HG03571 (cell line): ENCODE results near the gene SPTBN4.
"Not testable (repeated sequence)": the region's sequence is repeated elsewhere in the genome, so short reads cannot be mapped to it uniquely, and the experiment has no call there.

Source experiments
- ATAC-seq: cut with Tn5 transposase; IDR thresholded peaks from one replicate; pipeline ENCODE4 v1.9.1; 2021; ENCODE audit not compliant: unreplicated experiment

Gene SPTBN4

GRCh38 chr19:40502647-40503319 is 36.0 kb downstream of the SPTBN4 start:
- ATAC-seq = no peak

DNA sequence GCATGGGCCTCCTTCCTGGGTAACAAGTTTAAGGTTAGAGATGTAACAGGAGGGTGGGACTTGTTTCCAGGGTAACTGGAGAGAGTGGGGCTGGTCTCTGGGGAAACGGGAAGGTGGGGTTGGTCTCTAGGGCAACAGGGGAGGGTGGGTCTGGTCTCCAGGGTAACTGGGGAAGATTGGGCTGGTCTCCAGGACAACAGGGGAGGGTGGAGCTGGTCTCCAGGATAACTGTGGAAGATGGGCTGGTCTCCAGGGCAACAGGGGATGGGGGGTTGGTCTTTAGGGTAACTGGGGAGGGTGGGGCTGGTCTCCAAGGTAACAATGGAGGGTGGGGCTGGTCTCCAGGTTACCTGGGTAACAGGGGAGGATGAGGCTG is 36.5 kb downstream of the SPTBN4 start:
- ATAC-seq = no peak

- no peak for ATAC-seq
These were observed 39.3 kb downstream of the SPTBN4 start for GRCh38 chr19:40506099-40506498.

GRCh38 chr19:40507892-40508291 is 41.1 kb downstream of the SPTBN4 start:
- no peak for ATAC-seq

DNA sequence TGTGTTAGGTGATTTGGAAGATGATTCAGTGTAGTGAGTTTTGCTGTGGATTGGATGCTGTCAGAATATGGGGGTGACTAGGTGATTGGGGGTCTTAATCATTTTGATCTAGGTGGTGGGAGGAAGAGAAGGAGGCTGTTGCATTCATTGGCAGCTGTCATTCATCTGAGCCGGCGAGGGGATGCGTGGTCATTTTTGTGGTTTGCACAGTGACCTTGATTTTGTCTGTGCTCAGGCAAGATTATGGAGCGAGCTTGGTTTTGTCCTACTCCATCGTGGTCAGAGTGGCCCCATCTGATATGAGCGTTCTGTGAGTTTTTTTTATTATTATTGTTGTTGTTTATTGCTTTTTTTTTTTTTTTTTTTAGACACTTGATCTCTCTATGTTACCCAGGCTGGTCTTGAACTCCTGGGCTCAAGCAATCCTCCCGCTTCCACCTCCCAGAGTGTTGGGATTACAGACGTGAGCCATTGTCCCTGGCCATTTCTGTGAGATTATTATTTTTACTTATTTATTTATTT is 42.0 kb downstream of the SPTBN4 start:
- ATAC-seq = no peak

GRCh38 chr19:40510526-40511115 is 43.8 kb downstream of the SPTBN4 start:
- no peak for ATAC-seq

DNA sequence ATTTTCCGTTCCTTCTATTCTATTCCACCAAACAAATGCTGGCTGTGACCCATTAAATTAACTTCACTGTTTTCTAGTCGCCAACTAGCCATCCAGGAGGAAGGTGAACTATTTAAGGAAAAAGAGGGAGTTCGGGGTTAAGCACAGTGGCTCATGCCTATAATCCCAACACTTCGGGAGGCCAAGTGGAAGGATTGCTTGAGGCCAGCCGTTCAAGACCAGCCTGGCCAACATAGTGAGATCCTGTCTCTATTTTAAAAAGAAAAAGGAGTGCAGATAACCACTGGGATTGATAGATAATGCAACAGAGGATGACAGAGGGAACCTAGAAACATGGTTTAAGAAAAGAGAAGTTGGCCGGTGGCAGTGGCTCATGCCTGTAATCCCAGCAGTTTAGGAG is 44.7 kb downstream of the SPTBN4 start:
- no peak for ATAC-seq

GRCh38 chr19:40512110-40512472 is 45.3 kb downstream of the SPTBN4 start:
- ATAC-seq = no peak

GRCh38 chr19:40512473-40513344 is 45.9 kb downstream of the SPTBN4 start:
- no peak for ATAC-seq

- ATAC-seq = no peak
These were observed 46.5 kb downstream of the SPTBN4 start for GRCh38 chr19:40513345-40513678.

DNA sequence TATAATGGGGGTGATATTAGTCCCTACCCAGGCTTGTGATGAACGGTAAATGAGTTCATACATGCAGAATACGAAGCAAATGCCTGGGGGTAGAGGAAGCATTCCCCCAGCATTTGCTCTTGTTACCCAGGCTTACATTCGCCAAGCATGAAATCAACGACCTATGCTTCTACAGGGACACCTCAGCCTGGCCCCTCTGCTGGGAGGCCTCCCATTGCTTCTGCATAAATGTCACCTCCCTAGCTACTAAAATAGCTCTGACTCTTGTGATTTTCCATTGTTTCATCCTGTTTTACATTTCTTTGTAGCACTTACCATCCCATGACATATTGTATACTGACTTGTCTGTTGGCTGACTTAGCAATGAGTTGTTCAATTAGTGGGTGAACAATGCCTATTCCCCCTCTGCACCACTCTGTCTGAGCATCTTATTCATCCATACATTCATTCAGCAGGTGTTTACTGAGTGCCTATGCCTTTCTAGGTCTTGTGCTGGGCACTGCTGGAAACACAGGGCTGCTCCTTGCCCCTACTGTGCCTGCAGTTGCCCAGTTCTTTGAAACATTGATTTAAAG is 47.0 kb downstream of the SPTBN4 start:
- no peak for ATAC-seq

DNA sequence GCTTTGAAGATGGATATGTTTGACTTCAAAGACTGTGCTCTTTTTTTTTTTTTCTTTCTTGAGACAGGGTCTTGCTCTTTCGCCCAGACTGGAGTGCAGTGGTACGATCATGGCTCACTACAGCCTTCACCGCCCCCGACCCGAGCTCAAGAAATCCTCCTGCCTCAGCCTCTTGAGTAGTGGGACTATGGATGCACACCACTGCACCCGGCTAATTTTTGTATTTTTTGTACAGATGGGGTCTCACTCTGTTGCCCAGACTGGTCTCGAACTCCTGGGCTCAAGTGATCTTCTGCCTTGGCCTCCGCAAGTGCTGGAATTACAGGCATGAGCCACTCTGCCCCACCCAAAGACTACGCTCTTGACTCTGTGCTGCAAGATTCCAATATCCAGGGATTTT is 50.4 kb downstream of the SPTBN4 start:
- ATAC-seq = no peak

- no peak for ATAC-seq
These were observed 52.8 kb downstream of the SPTBN4 start for GRCh38 chr19:40519352-40520322.

DNA sequence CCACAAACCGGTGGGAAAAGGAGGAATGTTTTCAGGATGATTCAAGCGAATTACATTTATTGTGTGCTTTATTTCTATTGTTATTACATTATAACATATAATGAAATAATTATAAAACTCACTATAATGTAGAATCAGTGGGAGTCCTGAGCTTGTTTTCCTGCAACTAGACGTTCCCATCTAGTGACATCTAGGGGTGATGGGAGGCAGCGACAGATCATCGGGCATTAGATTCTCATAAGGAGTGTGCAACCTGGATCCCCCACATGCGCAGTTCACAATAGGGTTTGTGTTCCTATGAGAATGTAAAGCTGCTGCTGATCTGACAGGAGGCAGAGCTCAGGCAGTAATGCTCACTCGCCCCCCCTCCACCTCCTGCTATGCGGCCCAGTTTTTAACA is 54.5 kb downstream of the SPTBN4 start:
- no peak for ATAC-seq

DNA sequence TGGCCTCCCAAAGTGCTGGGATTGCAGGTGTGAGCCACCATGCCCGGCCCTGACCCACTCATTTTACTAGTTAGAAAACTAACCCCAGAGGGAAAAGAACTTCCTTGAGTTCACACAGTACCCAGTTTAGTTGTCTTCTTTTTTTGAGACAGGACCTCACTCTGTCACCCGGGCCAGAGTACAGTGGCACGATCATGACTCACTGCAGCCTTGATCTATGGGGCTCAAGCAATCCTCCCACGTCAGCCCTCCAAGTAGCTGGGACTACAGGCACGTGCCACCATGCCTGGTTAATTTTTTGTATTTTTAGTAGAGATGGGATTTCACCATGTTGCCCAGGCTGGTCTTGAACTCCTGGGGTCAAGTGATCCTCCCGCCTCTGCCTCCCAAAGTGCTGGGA is 55.1 kb downstream of the SPTBN4 start:
- not testable (repeated sequence) for ATAC-seq

DNA sequence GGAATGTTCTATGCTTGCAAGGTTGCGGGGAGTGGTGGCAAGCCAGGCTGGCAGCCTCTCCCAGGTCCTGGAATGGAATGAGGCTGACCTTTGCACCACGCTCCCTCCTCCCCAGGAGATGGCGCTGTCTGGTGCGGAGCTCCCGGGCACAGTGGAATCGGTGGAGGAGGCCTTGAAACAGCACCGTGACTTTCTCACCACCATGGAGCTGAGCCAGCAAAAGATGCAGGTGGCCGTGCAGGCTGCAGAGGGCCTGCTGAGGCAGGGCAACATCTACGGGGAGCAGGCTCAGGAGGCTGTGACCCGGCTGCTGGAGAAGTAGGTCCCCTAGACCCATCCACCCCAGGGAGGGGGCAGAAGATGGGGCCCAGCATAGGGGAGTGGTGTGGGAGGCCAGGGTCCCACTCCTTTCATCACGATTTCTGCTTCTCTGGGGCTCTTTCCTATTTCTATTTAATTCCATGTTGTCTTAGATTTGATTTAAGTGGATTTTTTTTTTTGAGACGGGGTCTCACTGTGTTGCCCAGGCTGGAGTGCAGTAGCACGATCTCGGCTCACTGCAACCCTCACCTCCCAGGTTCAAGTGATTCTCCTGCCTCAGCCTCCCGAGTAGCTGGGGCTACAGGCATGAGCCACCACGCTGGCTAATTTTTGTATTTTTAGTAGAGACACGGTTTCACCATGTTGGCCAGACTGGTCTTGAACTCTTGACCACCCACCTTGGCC is 56.7 kb downstream of the SPTBN4 start:
- no peak for ATAC-seq

DNA sequence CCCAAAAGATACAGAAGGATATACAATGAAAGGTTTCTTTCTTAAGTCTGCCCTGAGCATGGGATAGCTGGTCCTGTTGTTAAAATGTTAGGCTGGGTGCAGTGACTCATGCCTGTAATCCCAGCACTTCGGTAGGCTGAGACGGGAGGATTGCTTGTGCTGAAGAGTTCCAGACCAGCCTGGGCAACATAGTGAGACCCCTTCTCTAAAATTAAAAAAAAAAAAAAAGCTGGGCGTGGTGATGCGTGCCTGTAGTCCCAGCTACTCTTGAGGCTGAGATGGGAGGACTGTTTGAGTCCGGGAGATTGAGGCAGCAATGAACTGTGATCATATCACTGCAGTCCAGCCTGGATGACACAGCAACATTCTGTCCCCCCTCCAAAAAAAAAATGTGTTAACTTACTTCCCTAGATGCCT is 57.3 kb downstream of the SPTBN4 start:
- ATAC-seq = no peak

DNA sequence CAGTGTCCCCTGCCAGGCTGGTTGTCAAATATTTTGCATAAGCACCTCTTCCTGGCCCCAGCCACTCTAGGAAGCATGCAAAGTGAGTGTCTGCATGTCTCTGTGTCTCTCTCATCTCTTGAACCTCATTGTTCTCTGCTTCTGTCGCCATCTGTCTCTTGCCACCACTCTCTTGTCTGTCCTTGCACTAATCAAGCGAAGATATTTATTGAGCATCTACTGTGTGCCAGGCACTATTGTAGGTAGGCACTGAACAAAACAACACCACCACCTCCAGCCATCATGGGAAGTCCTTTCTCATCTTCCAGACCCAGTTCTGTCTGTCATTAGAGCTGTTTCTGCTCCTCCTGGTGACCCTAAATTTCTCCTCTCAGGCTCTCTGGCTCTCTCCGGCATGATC is 57.9 kb downstream of the SPTBN4 start:
- ATAC-seq = no peak

DNA sequence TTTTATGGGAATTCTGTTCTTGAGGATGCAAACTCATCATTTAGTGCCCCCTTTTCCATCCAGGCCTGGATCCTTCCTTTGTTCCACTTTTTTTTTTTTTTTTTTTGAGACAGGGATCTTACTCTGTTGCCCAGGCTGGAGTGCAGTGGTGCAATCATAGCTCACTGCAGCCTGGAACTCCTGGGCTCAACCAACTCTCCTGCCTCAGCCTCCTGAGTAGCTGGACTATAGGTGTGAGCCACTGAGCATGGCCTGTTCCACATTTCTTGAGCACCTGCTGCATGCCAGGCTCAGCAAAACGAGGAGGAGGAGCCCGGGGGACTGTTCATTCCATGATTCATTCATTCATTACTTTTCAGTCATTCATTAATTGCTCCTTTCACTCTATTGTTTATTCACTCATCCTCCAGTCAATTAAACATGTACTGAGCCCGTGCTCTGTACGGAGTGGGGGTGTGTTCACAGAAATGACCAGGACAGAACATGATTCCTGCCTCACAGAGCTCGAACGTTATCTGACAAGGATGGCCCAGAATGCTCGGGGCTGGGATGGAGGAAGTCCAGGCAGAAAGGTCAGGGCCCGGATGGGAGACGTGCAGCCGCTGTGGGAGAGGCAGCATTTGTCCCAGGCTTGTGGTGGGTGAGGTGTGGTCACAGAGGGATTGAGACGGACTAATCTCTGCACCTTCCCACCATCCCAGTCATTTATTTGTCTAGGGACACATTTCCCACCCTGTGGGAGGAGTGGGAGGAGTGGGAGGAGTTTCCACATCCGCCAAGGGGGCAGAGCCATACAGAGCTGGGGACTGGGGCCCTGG is 58.6 kb downstream of the SPTBN4 start:
- no peak for ATAC-seq
